ENCODE measurements around the gene GALNT10. TPM values are rescaled to one million over a fixed set of nuclear protein-coding genes. Genes with fewer than 3 reads are reported as not detected.

The GALNT10 gene
- total and polyA plus RNA-seq, 10 donors = 7.6 to 50.2 (median 43.5) TPM

DNA sequence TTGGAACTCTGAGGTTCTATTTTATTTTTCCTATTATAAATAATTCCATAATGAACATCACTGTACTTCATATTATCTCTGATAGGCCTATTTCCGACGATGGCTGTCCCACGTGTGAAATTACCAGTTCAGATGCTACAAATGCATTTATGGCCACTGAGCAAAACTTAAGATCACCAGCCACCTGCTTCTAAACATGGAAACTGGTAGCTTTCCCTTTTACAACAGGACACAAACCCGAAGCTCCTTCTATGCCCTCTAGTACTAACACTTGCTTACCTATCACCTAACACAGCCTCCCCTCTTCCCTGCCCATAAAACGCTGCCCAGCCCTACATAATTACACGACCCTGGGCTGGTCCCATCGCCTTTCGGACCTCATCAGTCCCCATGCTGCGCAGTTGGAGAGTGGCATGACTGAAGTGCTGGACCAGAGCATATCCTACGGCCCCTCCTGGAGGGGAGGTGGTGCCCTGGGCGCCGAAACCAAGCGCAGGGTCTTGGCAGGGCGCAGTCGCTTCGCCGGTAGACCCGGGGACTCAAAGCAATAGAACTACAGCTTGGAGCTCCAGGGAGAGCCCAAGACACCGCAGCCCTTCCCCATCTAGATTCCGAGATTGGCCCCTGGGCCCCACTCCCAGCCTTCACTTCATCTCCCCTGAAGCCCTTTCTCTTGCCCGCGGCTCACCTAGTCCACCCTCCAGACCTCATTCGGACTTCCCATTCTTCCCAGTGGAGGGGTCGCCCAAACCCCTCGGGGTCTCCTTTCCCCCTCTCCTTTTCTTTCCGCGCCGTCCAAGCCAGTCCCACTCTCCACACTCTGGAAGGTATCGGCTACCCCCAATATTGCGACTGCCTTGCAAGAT lies 254.3 kb downstream of the GALNT10 start:
- Histone ChIP-seq H3K9me3 (no peaks in the 10 kb centered on the region), H3K27ac (peak overlapping the region; percentile 81 to 95 (median 85)), H3K36me3 (peaks cover 4 to 35% (median 27%) of the 10 kb centered on the region in 6 donors), H3K4me3 (peak overlapping the region; percentile 89 to 99 (median 98)), H3K4me1 (peaks cover 19 to 56% (median 48%) of the 10 kb centered on the region in 6 donors), H3K27me3 (replicated peaks in 1 of 7) (no peaks in the 10 kb centered on the region)
- WGBS, 5 donors = 4 to 6% (median 5%) methylated on average over 30 of the region's 30 CpGs
- intact Hi-C loops (cut with DNase I; ENCODE audit: low total_unique reads) = loop anchor here (10.0 kb wide), 1 partner anchor 310 kb away; the partner anchor contains the start of gene LARP1
- TF ChIP-seq POLR2A (IDR thresholded peaks at IDR 0.05) = no peak
- TF ChIP-seq POLR2AphosphoS5 (IDR thresholded peaks at IDR 0.05) = no peak
- no peak for TF ChIP-seq CTCF (IDR thresholded peaks at IDR 0.05 in 8 of 11, conservative IDR thresholded peaks at IDR 0.05 in 3 of 11)
- peak; percentile 86 for DNase-seq

- H3K27ac ChIP-seq = peak within 1 kb of the TSS; percentile 81 to 95 (median 85)
- intact Hi-C loops (cut with DNase I; ENCODE audit: low total_unique reads) = loop anchor here (10.0 kb wide), 1 partner anchor 309 kb away; the partner anchor contains the start of gene LARP1
- H3K9me3 ChIP-seq = no peaks in the 10 kb centered on the region
- WGBS, 5 donors = 0 to 1% (median 0%) methylated on average over 30 to 70 of the region's 70 CpGs
- TF ChIP-seq POLR2A (IDR thresholded peaks at IDR 0.05) = peak in 2 of 3 donors; percentile 70 to 82
- peak; percentile 93 to 96 (median 94) for TF ChIP-seq POLR2AphosphoS5 (IDR thresholded peaks at IDR 0.05)
- TF ChIP-seq CTCF (IDR thresholded peaks at IDR 0.05 in 8 of 11, conservative IDR thresholded peaks at IDR 0.05 in 3 of 11) = peak in 1 of 11 experiments; percentile 39
- peak within 1 kb of the TSS; percentile 89 to 99 (median 98) for H3K4me3 ChIP-seq
- peaks cover 19 to 64% (median 52%) of the 10 kb centered on the region in 6 donors for H3K4me1 ChIP-seq
- no peaks in the 10 kb centered on the region for H3K27me3 ChIP-seq (replicated peaks in 1 of 7)
- peaks cover 2 to 34% (median 19%) of the 10 kb centered on the region in 6 donors for H3K36me3 ChIP-seq
- DNase-seq = peak; percentile 97
These were observed 255.1 kb downstream of the GALNT10 start, which contains the start of gene SAP30L for GRCh38 chr5:154445422-154446194. Gene SAP30L, plus strand, starts transcription at chr5:154445997. Its CDS starts 608 bp downstream, at chr5:154446605.

DNA sequence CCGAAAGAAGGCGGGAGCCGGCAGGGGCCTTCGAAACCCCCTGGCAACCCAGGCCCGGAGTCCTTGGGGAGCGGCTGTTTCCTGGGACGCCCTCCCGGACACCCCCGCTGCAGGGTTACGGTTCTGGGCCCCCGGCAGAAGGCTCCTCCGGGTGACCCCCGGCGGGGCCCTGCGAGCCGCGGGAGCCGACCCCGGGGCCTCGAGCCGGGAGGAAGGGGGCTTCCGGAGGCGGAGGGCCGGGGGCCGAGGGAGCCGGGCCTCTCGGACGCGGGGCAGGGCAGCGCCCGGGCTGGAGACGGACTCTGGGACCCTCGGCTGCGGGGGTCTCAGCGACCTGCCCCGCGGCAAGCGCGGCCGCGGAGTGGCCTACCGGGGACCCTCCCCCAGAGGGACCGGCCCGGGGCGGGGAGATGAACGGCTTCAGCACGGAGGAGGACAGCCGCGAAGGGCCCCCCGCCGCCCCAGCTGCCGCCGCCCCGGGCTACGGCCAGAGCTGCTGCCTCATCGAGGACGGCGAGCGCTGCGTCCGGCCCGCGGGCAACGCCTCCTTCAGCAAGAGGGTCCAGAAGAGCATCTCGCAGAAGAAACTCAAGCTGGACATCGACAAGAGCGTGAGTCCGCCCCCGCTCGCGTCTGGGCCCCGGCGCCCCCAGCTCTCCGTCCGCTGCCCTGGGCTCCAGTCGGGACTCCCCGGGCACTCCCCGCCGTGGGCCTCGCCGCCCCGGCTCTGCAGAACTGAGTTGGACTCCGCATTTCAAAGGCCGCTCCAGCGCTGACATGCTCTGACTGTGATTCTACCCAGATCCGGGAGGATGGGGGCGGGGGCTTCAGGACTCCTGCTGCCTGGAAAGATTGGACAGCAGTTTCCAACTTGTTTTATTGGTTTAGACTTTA lies 255.9 kb downstream of the GALNT10 start:
- intact Hi-C loops (cut with DNase I; ENCODE audit: low total_unique reads) = loop anchor here (10.0 kb wide), 1 partner anchor 308 kb away; the partner anchor contains the start of gene LARP1
- H3K9me3 ChIP-seq = no peaks in the 10 kb centered on the region
- TF ChIP-seq POLR2AphosphoS5 (IDR thresholded peaks at IDR 0.05) = peak in 2 of 3 donors; percentile 44 to 67
- no peak for TF ChIP-seq CTCF (IDR thresholded peaks at IDR 0.05 in 8 of 11, conservative IDR thresholded peaks at IDR 0.05 in 3 of 11)
- WGBS, 5 donors = 0 to 1% (median 1%) methylated on average over 19 to 87 of the region's 87 CpGs
- H3K36me3 ChIP-seq = peaks cover under 1 to 34% (median 16%) of the 10 kb centered on the region in 6 donors
- peaks cover 19 to 66% (median 52%) of the 10 kb centered on the region in 6 donors for H3K4me1 ChIP-seq
- DNase-seq = peak; percentile 94
- H3K4me3 ChIP-seq = peak overlapping the region; percentile 89 to 99 (median 98)
- peak overlapping the region; percentile 81 to 95 (median 85) for H3K27ac ChIP-seq
- H3K27me3 ChIP-seq (replicated peaks in 1 of 7) = no peaks in the 10 kb centered on the region

Measured in spleen (tissue), 11 donors.